KG1 (cell line): ENCODE measurements around the gene ADAM10.
"Not testable (repeated sequence)": the region's sequence is repeated elsewhere in the genome, so short reads cannot be mapped to it uniquely, and the experiment has no call there.

Experiments
- DNase-seq: peaks from one replicate; lab custom pipeline; 2025; lab: John Stamatoyannopoulos, UW

The ADAM10 gene

GRCh38 chr15:58676766-58677165, 72.7 kb downstream of the ADAM10 start:
- no peak for DNase-seq

- no peak for DNase-seq
These were observed 78.3 kb downstream of the ADAM10 start for GRCh38 chr15:58671186-58671585.

- DNase-seq, result no peak
These were observed 80.4 kb downstream of the ADAM10 start for GRCh38 chr15:58669108-58669507.

- DNase-seq, result no peak
These were observed 82.5 kb downstream of the ADAM10 start for GRCh38 chr15:58666957-58667356.

- DNase-seq, result no peak
These were observed 83.8 kb downstream of the ADAM10 start for GRCh38 chr15:58665672-58666071.

- DNase-seq, result no peak
These were observed 99.4 kb downstream of the ADAM10 start for GRCh38 chr15:58650102-58650501.

- no peak for DNase-seq
These were observed 100.3 kb downstream of the ADAM10 start for GRCh38 chr15:58649175-58649574.

DNA sequence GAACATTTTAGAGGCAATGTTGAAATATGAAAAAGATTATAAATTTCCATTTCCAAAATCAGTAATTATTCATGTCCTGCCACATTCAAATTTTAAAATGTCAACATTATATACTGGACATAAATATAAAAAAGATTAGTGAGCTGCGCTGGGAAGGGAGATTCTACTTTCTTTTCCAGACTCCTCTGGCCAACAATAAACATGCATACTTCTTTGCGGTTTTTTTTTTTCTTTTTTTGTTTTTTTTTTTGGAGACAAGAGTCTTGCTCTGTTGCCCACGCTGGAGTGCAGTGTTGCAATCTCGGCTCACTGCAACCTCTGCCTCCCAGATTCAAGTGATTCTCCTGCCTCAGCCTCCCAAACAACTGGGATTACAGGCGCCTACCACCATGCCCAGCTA, 105.5 kb downstream of the ADAM10 start:
- no peak for DNase-seq

GRCh38 chr15:58641660-58642059, 107.8 kb downstream of the ADAM10 start:
- no peak for DNase-seq

GRCh38 chr15:58639992-58640391, 109.5 kb downstream of the ADAM10 start:
- no peak for DNase-seq

GRCh38 chr15:58639002-58639756, 110.3 kb downstream of the ADAM10 start:
- DNase-seq, result no peak

DNA sequence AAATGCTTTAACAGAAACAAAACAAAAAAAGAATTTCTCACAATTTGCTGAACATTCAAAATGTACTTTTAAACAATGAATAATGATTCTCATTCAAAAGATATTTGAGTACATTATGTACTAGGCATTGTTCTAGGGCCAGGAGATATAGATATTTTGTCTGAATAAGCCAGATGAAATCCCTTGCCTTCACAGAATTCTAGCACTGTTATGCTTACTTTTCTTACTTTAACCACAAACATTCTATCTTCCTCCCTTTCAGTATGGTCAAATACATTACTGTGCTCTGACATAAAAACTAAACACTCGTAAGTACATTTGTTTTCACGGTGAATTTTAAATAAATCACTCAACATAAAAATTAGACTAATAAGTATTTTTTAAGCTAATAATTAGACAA, 116.7 kb downstream of the ADAM10 start:
- no peak for DNase-seq

DNA sequence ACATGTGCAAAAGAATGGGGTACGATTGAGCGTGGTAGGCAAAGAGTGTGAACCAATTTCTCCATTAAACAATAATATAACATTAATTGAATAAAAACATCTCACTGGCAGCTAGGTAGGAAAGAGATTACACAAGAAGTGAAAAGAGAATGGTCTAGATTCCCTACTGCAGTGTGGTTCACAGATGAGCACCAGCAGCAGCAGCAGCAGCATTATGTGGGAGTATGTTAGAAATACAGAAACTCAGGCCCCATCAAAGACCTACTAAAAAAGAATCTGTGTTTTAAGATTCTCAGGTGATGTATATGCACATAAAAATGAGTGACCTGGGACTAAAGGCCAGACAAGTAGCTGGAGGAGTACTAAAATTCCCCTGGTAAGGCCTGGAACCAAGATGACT, 118.2 kb downstream of the ADAM10 start:
- DNase-seq, result no peak

DNA sequence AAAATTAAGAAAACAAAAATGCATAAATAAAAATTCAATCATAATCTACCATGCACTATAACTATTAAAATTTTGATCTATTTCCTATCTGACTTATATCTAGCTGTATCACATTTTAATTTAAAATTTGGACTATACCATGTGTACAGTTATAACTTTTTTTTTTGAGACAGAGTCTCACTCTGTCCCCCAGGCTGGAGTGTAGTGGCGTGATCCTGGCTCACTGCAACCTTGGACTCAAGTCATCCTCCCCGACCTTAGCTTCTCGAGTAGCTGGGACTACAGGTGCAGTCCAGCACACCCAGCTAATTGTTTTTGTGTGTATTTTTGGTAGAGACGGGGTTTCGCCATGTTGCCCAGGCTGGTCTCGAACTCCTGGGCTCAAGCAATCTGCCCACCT, 119.9 kb downstream of the ADAM10 start:
- DNase-seq, result no peak

DNA sequence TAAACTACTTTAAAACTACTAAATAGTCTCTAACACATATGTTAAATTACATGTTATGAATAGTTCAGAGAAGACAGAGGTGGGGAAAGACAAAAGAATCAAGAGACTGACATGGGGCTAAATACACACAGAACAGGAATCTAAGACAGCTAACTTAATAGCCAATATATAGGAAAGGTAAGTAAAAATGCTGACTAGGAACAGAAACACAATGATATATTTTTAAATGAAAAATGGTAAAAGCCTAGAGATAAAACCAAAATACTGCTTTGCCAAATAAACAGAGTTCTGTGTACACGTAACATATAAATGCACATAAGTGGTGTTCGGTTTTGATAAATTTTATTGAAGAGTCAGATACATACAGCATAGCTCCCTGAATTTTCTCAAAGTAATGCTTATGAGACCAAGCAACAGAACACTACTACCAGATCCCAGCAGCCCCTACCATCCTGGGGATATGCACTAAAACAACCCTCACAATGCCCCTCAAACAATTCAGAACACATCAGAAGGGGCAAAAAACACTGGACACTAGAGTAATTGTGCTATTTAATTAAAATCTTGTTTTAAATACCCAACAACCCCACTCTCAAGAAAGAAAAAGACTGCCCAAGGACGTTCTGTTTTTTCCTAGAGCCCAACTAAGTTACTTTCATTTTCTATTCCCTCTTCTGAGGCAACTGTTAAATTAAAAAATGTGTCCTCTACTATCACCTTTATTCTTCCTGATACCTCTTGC, 121.1 kb downstream of the ADAM10 start:
- no peak for DNase-seq

DNA sequence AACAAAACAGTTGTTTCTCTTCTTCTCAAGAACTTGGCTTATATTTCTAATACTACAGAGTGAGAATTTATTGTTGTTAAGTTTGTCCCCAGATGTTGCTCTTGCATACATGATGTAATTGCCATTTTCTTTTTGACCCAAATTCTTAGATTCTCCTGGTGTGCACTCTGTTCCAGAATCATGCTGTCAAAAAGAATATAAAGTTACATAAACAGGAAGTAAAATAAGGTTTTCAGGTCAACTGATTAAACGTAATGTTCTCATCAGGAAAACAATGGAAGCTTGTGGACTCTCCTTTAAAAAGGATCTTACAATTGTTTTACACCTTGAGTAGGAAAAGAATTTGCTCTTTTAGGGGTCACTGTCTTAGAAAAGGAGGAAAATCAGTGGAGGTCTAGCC, 121.8 kb downstream of the ADAM10 start:
- no peak for DNase-seq

DNA sequence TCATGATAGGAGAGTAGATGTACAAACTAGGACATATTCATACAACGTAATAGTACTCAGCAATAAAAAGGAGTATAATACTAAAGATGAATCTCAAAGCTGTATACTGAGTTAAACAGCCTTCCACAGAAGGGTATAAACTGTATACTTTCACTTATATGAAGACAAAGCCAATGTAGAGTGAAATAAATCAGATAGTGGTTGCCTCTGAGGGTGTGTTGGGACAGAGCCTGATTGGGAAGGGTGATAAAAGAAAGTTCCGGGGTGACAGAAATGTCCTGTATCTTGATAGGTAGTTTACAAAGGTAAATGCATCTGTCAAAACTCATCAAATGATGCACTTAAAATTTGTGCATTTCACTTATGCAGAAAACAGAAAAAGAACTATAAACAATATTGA, 122.5 kb downstream of the ADAM10 start:
- DNase-seq, result no peak

DNA sequence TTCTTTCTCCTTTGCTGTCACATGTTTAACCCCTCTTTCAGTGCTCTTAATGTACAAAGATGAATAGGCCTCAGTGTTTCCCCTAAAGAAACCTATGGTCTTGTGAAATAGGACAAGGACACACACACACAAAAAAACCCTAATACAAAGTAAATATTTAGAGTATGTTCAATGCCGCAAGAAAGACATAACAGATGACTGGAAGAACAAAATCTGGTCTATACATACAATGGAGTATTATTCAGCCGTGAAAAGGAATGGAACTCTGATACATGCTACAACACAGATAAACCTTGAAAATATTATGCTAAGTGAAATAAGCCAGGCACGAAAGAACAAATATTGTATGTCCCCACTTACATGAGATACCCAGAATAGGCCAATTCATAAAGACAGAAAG, 123.1 kb downstream of the ADAM10 start:
- no peak for DNase-seq

DNA sequence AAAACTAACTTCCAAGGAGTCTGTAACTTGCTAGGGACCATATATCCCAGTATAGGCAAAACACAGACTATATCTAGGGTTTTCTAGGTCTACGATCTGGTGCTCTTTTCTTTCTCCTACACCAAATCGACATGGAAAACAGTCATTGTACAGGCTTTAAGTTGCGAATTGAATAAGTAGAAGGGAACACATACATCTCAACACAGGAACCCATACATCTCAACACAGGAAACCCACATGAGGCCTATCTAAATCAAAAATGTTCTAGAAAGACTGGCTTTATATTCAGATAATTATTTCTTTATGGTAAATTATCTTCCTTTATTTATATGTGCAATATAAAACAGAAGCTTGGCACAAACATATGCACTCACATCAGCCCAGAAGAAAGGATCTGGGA, 126.6 kb downstream of the ADAM10 start:
- DNase-seq, result no peak

GRCh38 chr15:58620268-58620667, 129.2 kb downstream of the ADAM10 start:
- not testable (repeated sequence) for DNase-seq

- no peak for DNase-seq
These were observed 133.3 kb downstream of the ADAM10 start for GRCh38 chr15:58616171-58616570.

GRCh38 chr15:58611731-58612676, 137.5 kb downstream of the ADAM10 start:
- no peak for DNase-seq

DNA sequence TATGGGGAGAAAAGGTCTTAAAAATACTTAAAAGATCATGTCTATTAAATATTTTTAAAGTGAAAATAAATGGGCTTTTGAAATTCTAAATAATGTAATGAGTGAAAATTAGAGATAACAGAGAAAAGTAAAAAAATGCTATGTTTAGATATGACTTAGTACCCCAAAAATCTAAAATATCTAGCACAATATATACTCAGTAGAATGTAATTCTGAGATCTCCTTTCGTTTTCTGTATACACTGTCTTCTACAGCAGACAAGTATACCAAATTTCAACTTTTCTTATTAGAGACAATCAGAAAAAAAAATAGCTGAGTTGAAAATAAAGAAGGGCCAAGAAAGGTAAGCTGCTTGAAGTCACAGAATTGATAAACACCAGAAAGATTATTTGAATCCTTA, 140.8 kb downstream of the ADAM10 start:
- no peak for DNase-seq
